Measurements from ENCODE around the gene SLC25A34. TPM values are rescaled to one million over a fixed set of nuclear protein-coding genes. Genes with fewer than 3 reads are reported as not detected.

SLC25A34 gene
- total and polyA plus RNA-seq, 11 donors: 1.6 to 71.2 (median 17.8) TPM

- Histone ChIP-seq H3K4me1 (peaks cover 7 to 91% (median 51%) of the 10 kb centered on the region in 12 donors), H3K27ac (peak overlapping the region in 7 of 12 donors; percentile 60 to 96 (median 88)), H3K9me3 (no peaks in the 10 kb centered on the region), H3K36me3 (peaks cover 0 to 23% (median 7%) of the 10 kb centered on the region in 9 donors), H3K4me3 (no peak overlapping the region), H3K27me3 (no peaks in the 10 kb centered on the region)
- 93 to 95% (median 94%) methylated on average over 11 of the region's 11 CpGs for WGBS, 4 donors
- ATAC-seq: no peak
- intact Hi-C loops (cut with DNase I): loop anchor here in 1 of 10 donors (2.0 kb wide), 1 partner anchor 20 kb away; the partner anchor contains the start of gene PLEKHM2
- DNase-seq: no peak
- no peak for TF ChIP-seq POLR2A (IDR thresholded peaks at IDR 0.05)
- TF ChIP-seq, protein P1, sequence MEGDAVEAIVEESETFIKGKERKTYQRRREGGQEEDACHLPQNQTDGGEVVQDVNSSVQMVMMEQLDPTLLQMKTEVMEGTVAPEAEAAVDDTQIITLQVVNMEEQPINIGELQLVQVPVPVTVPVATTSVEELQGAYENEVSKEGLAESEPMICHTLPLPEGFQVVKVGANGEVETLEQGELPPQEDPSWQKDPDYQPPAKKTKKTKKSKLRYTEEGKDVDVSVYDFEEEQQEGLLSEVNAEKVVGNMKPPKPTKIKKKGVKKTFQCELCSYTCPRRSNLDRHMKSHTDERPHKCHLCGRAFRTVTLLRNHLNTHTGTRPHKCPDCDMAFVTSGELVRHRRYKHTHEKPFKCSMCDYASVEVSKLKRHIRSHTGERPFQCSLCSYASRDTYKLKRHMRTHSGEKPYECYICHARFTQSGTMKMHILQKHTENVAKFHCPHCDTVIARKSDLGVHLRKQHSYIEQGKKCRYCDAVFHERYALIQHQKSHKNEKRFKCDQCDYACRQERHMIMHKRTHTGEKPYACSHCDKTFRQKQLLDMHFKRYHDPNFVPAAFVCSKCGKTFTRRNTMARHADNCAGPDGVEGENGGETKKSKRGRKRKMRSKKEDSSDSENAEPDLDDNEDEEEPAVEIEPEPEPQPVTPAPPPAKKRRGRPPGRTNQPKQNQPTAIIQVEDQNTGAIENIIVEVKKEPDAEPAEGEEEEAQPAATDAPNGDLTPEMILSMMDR (IDR thresholded peaks at IDR 0.05): no peak
Observed at GRCh38 chr1:15705184-15705566, 30.9 kb upstream of the SLC25A34 start.

DNA sequence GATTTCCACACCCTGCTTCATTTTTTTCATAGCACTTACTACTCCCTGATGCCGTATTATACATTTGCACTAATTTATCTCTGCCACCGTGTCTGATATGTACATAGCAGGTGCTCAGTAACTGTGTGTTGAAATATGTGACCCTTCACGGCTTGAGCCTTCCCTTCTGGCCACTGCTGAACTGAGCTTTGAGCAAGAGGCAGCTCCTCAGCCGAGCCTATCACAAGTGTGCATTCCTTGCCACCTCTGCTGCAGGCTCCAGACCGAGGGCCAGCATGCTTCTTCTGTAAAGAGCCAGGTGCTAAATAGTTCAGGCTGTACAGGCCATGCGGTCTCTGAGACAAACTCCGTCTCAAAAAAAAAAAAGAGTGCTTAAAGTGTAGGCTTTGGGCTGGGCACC lies 29.3 kb upstream of the SLC25A34 start:
- Histone ChIP-seq H3K27ac (peak overlapping the region in 8 of 12 donors; percentile 3 to 89 (median 56)), H3K4me1 (peaks cover 7 to 93% (median 45%) of the 10 kb centered on the region in 12 donors), H3K9me3 (no peaks in the 10 kb centered on the region), H3K27me3 (no peaks in the 10 kb centered on the region), H3K4me3 (no peak overlapping the region), H3K36me3 (peaks cover 0 to 21% (median 7%) of the 10 kb centered on the region in 9 donors)
- ATAC-seq (peak in 2 of 4 donors; percentile 17 to 30), DNase-seq (peak in 1 of 5 donors; percentile 39)
- no peak for TF ChIP-seq POLR2A (IDR thresholded peaks at IDR 0.05)
- TF ChIP-seq, protein P1 (IDR thresholded peaks at IDR 0.05): no peak
- WGBS, 4 donors: 49 to 62% (median 54%) methylated on average over 7 of the region's 7 CpGs
- intact Hi-C loops (cut with DNase I): no loop called here

- no peak for ATAC-seq
- H3K27ac ChIP-seq: peak overlapping the region in 7 of 12 donors; percentile 22 to 89 (median 60)
- DNase-seq: no peak
- no peak overlapping the region for H3K4me3 ChIP-seq
- WGBS, 4 donors: 56 to 75% (median 66%) methylated on average over 8 of the region's 8 CpGs
- TF ChIP-seq POLR2A (IDR thresholded peaks at IDR 0.05): no peak
- TF ChIP-seq, protein P1 (IDR thresholded peaks at IDR 0.05): no peak
- H3K27me3 ChIP-seq: no peaks in the 10 kb centered on the region
- H3K4me1 ChIP-seq: peaks cover 7 to 93% (median 47%) of the 10 kb centered on the region in 12 donors
- H3K9me3 ChIP-seq: no peaks in the 10 kb centered on the region
- intact Hi-C loops (cut with DNase I): no loop called here
- H3K36me3 ChIP-seq: peaks cover 0 to 19% (median 3%) of the 10 kb centered on the region in 9 donors
Observed at GRCh38 chr1:15707239-15707925, 28.7 kb upstream of the SLC25A34 start.

DNA sequence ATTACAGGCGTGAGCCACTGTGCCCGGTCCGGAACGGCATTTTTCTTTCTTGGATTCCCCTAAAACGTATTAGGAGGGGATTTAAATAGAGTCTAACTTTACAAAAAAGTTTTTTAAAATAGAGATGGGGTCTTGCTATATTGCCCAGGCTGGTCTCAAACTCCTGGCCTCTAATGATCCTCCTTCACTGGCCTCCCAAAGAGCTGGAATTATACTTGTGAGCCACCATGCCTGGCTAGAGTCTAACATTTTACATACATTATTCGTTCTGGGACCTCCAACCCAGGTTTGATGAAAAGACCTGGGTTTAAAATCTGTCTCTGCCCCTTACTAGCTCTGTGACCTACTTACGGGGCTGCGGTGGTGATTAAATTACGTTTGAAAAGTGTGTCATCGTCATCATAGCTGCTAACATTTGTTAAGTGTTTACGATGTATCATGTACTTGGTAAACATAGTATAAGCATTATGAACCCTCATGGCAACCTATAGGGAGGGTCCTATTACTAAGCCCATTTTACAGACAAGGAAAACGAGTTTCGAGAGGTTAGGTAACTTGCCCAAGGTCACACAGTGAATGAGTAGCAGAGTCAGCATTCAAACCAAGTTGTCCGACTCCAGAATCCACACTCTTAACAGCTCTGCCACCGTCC lies 27.4 kb upstream of the SLC25A34 start:
- H3K27ac ChIP-seq: peak overlapping the region in 3 of 12 donors; percentile 30 to 89 (median 60)
- intact Hi-C loops (cut with DNase I): no loop called here
- no peak for DNase-seq
- no peaks in the 10 kb centered on the region for H3K9me3 ChIP-seq
- WGBS, 4 donors: 82 to 94% (median 88%) methylated on average over 15 of the region's 15 CpGs
- ATAC-seq: no peak
- no peak overlapping the region for H3K4me3 ChIP-seq
- peaks cover 0 to 19% (median 3%) of the 10 kb centered on the region in 9 donors for H3K36me3 ChIP-seq
- peaks cover 0 to 85% (median 44%) of the 10 kb centered on the region in 12 donors for H3K4me1 ChIP-seq
- H3K27me3 ChIP-seq: no peaks in the 10 kb centered on the region
- no peak for TF ChIP-seq POLR2A (IDR thresholded peaks at IDR 0.05)
- TF ChIP-seq, protein P1 (IDR thresholded peaks at IDR 0.05): no peak

All from heart left ventricle (tissue), 16 donors.